GM21529 (cell line): ENCODE measurements around the gene IFT88.

ENCODE experiments used
- ATAC-seq: cut with Tn5 transposase; IDR thresholded peaks from one replicate; pipeline ENCODE4 v1.9.1; 2021; ENCODE audit not compliant: unreplicated experiment

The IFT88 gene

DNA sequence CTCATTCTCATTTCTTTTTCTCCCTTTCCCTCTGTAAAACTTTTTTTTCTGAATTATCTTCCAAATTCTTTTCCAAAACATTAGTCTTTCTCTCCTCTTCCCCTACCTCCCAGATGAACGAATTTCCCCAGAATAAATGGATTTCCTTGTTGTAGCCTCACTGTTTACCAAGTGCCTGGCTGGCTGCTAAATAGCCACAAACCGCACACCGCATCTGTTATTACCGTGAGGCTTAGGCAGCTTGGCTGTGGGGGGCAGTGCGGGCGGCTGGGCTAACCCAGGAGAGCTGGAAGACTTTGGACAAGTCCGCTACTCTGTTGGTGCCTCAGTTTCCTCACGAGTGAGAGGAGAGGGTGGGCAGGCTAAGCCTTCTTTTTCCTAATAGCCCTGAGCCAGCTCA is 147.2 kb downstream of the IFT88 start:
- no peak for ATAC-seq

DNA sequence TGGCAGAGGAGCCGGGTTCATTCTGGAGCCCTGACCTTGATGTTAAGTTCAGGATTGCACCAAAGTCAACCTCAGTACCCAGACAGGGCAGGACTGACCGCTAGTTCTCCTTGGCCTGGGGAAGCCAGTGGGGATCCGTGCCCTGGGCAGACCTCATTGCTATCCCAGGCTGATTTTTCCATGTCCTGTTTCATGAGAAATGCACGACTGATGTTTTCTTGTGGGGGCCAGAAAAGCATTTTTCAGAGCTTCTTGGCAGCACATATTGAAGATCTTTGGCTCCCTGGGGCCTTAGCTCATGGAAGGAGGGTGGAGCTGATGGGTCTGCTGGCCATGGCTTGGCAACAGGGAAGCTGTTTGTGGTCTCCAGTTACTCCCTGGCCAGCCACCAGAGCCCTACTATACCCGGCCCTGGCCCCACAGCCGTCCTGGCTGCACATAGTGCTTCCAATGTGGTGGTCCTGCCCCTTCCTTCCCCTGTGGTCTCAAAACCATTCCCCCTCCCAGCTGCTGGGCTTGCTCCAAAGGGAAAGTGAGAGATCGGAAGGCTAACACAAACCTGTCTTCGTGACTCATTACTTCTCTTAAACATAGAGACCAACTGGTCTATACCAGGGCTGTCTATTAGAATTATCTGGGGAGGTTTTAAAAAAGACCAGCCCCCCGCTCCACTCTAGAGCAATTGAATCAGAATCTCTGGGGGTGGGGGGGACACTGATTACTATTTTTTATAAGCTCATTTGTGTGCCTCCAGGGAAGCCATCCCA is 147.8 kb downstream of the IFT88 start:
- ATAC-seq = no peak

DNA sequence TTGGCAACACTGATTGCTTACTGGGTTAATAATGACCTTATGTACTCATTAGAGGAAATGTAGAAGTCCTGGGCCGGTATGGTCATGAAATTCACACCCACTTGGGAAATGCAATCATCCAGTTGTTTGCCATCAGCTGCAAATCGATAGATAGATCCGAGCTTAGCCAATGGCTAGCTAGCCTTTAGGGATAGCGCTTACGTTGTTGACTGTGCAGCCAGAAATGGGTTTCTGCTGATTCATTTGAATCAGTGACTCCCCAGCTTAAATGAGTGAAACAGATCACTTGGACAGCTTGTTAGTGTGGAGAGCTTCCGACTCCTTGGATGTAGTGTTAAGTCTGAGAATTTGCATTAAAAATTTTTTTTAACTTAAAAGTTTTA is 148.4 kb downstream of the IFT88 start:
- no peak for ATAC-seq

DNA sequence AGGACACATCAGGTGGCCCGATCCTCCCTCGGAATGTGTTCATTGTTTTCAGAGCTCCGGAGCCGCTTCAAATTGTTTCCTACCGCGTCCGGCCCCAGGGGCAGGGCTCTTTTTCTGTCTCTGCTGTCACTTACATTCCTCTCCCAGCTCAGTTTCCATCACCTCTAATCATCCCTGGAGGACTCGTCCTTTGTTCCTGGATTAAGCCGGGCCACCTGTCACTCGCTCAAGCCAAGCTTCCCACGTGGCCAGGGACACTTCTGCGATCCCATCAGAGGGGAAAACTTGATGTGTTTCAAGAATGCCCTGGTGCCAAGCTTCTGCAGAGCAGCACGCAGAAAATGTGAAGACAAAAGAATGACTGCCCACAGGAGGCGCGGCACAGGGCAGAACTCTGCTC is 150.0 kb downstream of the IFT88 start:
- ATAC-seq = no peak

DNA sequence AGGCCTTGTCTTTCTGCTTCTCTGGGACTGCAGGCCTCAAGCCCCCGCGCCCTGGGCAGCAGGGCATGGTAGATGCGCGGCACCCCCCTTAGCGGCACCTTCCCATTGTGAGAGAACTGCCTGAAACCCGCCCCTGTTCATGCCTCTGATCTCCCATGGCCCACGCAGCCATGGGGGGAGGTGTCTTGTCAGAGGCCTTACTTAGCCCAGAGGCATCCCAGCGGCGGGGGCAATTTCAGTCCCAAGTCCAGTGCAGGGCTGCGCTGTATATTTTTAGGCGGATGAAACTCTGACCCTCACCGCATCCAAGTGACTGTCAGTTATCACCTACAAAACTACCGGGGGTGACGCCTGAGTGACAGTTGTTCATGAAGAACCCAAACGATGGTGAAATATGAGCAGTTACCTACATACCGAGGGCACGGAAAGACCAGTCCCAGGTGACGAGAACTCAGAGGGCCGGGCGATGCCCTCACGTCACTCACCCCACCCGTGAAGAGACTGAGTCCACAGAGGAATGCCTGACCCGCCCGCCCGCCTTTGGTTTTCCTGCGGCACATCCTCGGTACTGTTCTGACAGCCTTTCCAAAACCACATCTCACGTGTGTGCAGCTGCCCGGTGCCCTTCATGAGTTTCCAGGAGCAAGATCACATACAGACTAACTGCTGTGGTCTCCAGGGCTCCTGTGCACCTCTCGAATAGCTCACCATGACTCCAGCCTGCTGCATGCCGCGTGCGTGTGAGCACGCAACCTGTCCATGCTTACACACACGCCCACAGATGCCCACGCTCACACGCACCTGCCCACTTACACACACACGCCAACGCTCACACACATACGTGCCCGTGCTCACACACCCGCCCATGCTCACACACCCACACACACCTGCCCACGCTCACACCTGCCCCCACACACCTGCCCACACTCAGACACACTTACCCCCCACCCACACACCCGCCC is 150.9 kb downstream of the IFT88 start:
- no peak for ATAC-seq

DNA sequence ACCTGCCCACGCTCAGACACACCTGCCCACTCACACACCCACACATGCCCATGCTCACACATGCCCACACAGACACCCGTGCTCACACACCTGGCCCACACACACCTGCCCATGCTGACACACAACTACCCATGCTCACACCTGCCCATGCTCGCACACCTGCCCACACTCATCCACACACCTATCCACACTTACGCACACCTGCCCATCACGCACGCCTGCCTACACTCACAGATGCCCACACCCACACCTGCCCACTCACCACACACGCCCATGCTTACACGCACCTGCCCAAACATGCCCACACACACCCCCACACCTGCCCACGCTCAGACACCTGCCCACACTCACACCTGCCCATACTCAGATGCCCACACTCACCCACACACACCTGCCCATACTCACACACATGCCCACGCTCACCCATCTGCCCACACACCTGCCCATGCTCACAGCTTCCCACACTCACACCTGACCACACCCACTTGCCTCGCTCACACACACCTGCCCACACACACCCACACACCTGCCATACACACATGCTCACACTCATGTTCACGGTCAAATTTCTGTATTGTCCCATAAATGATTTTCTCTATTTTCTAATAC is 152.1 kb downstream of the IFT88 start:
- ATAC-seq = no peak

DNA sequence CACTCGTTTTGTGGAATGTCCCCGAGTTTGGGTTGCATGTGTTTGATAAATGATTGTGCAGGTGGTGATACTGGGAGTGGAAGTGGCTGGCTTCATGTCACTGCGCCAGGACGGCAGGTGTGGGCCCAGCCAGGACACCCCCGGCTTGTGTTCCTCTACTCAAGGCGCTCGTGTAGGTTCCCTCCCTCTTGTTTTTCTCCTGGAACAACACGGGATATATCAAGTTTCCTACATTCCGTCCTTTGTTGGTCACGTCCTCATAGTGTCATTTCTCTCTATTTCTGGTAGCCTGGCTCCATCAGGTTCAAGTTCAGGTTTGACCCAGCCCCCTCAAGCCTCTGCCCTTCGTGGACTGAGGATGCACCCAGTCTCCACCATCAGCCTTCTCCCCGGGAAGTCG is 152.8 kb downstream of the IFT88 start:
- no peak for ATAC-seq

DNA sequence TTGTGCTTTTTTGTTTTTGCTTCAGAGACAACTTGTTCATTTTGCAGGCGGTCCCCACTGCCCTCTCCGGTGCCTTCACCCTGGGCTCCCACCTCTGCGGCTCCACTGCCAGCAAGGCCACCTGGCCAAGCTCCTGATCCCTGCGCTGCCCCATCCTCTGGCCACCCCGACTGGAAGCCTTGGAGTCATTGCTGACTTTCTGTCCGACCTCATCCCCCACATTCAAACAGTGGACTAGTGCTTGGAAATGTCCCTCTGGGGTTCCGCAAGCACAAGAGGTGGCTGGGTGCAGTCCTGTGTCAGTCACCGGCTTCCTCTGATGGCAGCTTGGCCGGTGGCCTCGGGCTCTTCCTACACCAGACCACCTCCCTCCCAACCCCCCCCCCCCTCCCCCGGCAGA is 153.5 kb downstream of the IFT88 start:
- no peak for ATAC-seq

DNA sequence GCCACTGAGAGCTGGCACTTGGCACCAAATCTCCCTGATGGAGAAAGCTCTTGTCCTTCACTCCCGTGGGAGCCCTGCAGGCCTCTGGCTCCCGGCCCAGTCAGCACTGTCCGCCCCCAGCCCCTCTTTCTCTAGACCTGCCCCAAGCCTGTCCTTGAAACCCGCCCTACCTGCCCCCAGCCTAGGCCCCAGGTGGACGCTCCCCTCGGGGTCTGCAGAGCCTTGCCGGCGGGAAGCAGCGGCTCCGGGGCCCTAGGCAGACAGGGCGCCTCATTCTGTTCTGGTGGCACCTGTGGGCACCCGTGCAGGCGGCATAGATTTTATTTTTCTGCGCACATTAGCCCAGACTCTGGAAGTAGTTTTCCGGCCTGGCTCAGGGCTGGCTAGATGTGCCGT is 154.1 kb downstream of the IFT88 start:
- ATAC-seq = no peak

DNA sequence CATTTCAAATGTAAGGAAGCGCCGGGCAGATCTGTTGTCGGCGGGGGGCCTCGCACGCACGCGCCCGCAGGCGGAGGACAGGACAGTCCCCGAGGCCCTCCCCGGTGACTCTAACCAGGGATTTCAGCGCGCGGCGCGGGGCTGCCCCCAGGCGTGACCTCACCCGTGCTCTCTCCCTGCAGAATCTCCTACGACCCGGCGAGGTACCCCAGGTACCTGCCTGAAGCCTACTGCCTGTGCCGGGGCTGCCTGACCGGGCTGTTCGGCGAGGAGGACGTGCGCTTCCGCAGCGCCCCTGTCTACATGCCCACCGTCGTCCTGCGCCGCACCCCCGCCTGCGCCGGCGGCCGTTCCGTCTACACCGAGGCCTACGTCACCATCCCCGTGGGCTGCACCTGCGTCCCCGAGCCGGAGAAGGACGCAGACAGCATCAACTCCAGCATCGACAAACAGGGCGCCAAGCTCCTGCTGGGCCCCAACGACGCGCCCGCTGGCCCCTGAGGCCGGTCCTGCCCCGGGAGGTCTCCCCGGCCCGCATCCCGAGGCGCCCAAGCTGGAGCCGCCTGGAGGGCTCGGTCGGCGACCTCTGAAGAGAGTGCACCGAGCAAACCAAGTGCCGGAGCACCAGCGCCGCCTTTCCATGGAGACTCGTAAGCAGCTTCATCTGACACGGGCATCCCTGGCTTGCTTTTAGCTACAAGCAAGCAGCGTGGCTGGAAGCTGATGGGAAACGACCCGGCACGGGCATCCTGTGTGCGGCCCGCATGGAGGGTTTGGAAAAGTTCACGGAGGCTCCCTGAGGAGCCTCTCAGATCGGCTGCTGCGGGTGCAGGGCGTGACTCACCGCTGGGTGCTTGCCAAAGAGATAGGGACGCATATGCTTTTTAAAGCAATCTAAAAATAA is 154.7 kb downstream of the IFT88 start:
- no peak for ATAC-seq

DNA sequence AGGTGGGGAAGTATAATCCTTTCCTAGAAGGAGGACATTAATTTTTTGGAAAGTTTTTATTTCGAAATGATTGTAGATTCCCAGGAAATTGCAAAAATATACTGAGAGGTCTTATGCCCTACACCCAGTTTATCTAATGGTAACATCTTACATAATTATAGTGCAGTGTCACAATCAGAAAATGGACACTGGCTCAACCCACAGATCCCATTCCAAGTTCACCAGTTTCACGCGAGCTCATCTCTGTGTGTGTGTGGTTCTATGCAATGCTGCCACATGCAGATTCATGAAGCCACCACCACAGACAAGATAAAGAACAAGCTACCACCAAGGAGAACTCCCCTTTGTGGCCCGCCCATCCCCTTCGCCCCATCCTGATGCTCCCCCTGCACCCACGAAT is 160.9 kb downstream of the IFT88 start:
- ATAC-seq = no peak

DNA sequence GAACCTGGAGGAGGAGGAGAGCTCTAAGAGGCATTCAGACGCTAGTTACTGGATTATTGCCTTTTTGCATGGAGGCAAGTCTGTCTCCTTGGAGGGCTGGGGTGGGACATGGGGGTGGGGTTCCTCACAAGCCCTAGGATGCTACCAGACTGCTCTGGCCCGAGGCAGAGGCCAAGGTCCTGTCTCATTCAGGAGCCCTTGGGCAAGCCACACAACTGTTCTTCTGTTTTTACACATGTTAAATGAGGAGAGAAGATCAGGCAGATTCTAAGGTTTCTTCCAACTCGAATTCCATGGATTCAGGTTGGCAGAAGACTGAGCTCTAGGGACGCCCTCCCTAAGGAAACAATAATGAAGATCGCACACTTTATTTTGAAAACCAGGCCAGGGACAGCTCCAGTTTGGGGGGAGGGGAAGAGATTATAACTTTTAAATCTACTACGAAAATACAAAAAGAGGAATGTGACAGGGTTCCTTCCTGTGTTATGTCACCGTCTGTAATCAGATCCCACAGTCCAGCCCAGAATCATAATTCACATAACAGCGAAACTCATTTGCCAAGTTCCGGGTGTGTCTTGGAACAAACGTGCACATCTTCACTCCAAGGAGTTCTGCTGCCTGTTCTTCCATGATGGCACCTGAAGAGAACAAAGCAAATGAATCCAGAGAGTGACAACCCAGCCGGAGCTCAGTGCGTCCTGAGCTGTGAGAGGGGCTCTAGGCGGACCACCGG is 161.8 kb downstream of the IFT88 start:
- ATAC-seq = no peak

DNA sequence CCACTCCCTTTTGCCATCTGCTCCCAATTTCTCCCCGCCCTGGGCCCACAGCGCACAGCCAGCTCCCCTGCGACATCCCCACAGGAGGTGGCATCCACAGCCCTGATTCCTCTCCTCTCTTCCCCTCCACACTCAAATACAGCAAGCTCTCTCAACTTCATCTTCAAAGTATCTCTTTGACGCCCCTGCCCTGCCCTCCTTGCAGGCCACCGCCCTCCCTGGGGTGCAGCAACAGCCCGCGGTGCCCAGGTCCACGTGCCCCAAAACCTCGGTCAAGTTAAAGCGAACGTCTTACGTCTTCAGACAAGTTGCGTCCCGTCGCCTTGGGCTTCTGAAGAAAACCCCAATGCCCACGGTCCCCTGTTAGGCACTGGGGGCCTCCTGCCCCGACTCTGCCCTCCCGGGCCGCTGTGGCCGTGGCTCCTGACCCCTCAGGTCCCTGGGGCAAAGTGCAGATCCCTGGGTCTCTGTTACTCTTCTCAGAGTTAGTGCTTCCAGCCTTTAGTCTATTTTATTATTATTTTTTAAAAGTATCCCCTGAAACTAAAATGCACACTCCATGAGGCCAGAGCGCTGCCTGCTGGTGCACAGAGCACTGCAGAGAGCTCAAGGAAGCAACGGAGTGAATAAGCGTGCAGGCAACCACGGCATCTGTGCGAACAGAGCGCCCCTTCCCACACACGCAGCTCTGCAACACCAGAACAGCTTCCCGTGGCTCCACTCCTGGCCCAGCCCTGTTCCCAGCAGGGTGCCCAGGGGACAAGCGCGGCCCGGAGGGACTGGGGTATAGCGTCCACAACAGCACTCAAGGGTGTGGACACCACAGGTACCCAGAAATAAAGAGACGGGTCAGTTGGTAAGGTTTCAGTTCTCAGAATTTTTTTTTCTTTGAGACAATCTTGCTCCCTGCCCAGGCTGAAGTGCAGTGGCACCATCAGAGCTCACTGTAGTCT is 163.0 kb downstream of the IFT88 start:
- no peak for ATAC-seq

DNA sequence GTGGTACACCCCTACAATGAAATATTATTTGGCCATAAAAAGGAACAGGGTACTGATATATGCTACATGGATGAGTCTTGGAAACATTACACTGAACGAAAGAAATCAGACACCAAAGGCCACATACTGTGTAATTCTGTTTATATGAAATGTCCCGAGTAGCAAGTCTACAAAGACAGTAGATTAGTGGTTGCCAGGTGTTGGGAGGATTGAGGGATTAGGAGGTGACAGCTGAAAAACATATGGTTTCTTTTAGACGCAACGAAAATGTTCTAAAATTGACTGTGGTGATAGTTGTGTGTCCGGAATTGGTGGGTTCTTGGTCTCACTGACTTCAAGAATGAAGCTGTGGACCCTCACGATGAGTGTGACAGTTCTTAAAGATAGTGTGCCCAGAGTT is 171.7 kb downstream of the IFT88 start:
- ATAC-seq = no peak

DNA sequence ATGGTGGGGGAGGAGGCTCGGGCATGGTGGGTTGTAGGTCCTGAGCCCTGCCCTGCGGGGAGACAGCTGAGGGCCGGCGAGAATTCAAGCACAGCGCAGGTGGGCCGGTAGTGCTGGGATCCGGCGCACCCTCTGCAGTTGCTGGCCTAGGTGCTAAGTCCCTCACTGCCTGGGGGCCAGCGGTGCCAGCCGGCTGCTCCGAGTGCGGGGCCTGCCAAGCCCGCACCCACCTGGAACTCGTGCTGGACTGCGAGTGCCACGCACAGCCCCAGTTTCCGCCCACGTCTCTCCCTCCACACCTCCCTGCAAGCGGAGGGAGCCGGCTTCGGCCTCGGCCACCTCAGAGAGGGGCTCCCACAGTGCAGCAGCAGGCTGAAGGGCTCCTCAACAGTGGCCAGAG is 173.1 kb downstream of the IFT88 start:
- ATAC-seq = no peak
